ENCODE results near the gene ICOS. TPM values are rescaled to one million over a fixed set of nuclear protein-coding genes. Genes with fewer than 3 reads are reported as not detected.
A peak's percentile ranks its signal among the peaks of the same experiment; 100 is the strongest.
"Not testable (repeated sequence)": the region's sequence is repeated elsewhere in the genome, so short reads cannot be mapped to it uniquely, and the experiment has no call there.

Gene ICOS
- total RNA-seq, 1 donor from 2014 or later, result 0.49 TPM

- DNase-seq, result no peak
Observed at GRCh38 chr2:203975912-203976311, 39.3 kb downstream of the ICOS start.

DNA sequence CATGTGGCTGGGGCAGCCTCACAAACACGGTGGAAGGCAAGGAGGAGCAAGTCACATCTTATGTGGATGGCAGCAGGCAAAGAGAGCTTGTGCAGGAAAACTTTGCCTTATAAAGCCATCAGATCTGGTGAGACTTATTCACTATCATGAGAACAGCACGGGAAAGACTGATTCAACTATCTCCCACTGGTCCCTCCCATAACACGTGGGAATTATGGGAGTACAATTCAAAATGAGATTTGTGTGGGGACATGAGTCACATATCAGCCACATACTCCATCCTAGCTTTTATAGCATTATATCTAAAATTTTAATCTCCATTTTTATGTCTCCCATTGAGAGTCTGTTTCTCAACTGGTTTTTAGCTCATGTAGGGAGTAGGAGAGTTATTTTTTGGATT lies 45.7 kb downstream of the ICOS start:
- no peak for DNase-seq

DNA sequence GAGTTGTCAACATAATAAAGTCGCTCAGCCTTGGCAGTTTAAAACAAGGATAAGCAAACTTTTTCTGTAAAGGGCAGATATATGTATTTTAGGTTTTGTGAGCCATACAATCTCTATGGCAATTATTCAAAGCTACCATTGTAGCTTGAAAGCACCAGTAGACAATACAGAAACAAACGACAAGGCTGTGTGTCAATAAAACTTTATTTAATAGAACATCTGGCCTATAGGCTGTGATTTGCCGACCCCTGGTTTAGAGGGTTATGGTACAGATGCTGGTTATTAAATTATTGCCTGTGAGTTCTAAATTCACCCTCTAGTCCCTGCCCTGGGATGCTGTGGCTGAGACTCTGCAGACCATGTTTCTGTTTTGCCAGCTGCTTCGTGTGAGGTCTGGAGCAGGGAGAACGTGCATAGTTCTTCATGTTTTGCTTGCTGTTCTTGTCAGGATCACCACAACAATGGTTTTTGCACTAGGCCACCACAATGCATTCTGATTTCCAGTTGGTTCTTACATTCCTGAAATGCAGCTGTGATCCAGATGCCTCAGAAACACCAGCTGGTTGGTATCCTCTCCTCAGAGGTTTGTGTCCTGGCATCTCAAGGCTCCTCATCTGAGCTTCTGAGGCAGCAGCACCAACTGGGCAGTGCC lies 46.6 kb downstream of the ICOS start:
- peak; percentile 55 for DNase-seq

DNA sequence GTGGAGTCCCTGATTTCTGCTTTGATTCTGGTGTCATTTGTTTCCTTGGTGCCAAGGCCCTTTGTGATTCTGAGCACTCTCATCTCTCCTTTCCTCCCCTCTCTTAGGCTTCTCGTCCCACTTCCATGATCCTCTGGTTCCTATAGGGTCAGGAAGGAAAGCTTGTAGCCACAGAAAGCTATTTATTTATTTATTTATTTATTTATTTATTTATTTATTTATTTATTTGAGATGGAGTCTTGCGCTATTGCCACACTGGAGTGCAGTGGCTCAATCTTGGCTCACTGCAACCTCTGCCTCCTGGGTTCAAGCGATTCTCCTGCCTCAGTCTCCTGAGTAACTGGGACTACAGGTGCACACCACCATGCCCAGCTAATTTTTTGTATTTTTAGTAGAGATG lies 49.4 kb downstream of the ICOS start:
- not testable (repeated sequence) for DNase-seq

DNA sequence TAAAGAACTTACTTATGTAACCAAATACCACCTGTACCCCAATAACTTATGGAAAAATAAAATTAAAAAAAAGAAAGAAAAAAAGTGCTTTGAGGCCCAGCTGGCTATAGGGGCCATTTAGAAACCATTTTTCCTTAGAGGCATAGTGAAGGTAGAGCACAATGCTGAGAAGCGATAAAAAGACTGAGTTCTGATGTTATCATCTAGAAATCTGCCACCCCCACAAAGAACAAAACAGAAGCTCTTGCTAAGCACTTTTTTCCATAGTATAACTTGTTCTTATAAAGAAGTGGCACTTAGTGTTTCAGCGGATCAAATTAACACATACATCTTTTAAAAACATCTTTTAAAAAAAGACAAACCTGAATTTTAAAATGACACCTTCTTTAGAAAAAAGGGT lies 51.4 kb downstream of the ICOS start:
- no peak for DNase-seq

DNA sequence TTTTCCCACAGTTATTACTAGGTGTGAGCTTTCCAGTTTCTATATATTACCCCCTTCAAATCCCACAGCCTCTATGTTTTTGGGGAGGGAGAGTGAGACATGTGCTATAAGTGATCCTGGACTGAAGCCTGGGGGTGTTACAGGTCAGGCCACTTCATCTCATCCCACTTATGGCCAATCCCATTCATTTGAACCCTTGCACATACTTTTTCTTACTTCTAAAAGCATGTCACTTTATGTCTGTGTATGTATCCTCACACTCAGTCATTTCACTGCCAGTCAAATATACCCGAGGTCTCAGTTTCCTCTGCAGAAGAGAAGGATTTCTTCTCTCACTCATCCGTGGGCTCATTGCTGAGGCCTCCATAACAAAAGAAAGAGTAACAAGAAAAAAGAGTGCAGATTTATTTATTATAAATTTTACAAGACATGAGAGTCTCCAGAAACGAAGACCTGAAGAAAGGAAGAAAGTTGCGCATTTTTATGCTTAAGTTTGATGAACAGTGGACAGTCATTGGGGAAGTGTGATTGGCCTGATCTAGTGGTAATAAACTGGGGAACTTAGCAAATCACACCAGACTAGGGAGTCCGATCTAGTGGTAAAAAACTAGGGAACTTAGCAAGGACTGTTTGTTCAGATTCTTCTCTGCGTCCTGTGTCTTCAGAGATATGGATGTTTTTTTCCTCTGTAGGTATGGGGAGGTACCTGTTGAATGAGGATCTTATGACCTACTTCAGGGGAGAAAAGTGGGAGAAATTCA lies 52.1 kb downstream of the ICOS start:
- no peak for DNase-seq

GRCh38 chr2:203989521-203989920 lies 53.0 kb downstream of the ICOS start:
- DNase-seq, result no peak

DNA sequence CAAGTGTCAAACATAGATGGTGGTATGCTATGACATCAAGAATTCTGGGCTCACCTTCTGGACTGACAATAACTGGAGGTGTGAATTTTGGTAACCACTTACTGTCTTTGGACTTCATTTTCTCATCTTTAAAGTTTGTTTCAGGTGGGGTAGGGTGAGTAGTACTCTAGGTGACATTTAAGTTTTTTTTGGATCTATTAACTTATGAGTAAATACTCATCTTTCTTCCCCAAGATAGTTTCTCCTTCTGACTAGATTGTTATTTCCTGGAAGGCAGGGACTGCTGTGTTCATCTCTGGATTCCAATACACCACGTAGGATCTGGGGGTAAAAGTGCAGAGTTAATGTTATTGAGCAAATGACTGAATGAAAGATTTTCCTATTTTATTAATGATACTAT lies 55.9 kb downstream of the ICOS start:
- DNase-seq, result no peak

DNA sequence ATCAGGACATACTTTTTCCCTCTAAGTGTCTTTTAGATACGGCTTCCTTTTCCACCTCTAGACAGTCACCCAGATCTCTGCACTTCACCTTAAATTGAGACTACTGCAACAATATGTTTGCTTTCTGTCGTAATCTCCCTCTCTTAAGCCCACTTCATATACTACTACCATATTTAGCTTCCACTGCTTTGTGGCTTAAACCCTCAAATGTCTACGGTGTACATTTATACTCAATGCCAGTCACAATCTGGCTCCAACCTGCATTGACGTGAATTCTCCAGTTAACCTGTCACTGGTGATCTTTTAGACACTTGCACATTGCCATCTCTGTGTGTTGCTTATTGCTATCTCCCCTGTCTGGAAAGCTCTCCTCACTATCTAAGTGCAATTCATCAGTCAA lies 56.4 kb downstream of the ICOS start:
- no peak for DNase-seq

GRCh38 chr2:203993560-203993959 lies 57.0 kb downstream of the ICOS start:
- no peak for DNase-seq

GRCh38 chr2:203994735-203995134 lies 58.2 kb downstream of the ICOS start:
- no peak for DNase-seq

- no peak for DNase-seq
Observed at GRCh38 chr2:203996692-203997091, 60.1 kb downstream of the ICOS start.

GRCh38 chr2:203997481-203997880 lies 60.9 kb downstream of the ICOS start:
- no peak for DNase-seq

DNA sequence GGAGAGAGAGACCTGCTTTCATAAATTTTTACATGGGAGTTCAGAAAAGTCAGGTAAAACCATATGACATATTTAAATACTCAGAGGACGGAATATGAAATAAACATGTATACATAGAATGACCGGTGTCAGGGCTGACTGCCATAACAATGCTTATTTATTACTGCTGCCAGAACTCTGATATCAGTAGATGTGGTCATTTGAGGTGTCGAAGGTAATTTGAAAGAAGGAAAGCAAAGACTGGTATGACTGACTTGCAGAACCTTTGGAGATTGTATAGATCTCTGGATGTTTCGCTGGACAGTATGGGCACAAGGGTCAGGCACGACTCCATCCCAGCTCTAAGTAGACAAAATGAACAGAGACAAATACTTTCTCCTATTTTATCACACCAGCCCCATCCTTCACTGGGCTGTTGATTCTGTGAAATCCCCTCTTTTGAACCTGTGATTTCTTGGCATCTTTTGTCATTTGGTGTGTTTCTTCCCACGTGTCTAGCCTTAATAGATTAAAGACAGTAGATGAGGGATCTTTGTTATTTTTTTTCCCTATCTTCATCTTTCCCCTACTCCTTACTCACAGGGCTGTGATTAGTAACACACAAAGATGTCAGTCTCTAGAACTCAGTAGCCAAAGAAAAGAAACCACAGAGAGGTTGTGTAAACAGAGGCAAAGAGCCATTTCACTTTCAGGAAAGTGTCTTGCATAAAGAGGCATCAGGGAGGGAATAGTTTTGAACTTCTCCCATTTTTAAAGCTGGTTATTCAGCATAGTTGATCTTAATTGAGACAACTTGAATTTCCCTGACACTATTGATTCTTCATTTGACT lies 61.6 kb downstream of the ICOS start:
- DNase-seq, result no peak

- no peak for DNase-seq
Observed at GRCh38 chr2:203999835-204000234, 63.3 kb downstream of the ICOS start.

- DNase-seq, result peak; percentile 55
Observed at GRCh38 chr2:204000446-204000845, 63.9 kb downstream of the ICOS start.

DNA sequence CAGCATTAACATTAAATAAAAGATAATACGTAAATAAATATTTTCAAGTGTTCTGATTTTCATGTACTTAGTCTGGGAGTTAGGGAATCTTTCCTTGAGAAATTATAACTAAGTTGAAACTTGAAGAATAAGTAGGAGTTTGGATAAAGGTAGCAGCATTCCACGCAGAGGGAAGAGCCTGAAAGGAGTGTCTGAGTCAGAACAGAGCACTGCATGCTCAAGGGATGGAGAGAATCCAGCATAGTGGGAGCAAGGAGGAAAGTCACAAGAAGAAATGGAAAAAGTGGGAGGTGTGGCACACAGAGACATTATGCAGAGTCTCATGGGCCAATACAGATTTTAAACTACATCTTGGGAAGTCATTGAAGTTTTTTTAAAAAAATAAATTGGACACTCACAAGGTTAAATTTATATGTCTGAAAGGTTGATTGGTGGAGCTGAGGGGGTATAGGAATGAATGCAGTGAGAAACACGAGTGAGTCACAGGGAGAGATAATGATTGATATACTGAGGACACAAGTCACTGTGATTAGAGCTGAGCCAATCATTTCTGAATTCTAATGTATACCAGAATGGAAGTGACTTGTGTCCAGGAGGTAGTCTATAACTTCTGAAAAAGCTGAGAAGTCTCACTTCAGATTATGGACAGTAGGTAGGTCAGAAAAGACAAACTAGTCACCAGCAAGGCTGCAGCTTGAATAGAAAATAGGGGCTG lies 66.9 kb downstream of the ICOS start:
- no peak for DNase-seq

DNA sequence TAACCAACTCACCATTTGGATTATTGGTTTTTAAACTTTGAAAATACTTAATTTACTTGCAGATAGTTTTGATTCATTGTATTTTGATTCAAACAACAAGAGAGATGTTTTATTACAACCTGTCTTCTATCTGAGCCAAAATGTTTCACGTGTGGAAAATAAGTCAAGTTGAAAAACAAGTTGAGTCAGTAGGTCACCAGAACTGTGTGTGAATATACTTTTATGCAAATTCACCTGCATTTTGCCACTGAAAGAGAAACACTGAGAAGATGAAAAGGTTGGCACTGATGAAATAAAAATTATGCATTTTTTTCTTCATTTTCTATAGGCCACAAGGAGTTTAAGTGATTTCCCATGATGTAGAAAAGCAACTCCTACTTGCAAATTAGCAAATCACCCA lies 68.3 kb downstream of the ICOS start:
- no peak for DNase-seq

- DNase-seq, result no peak
Observed at GRCh38 chr2:204005940-204006721, 69.6 kb downstream of the ICOS start.

GRCh38 chr2:204008352-204008751 lies 71.8 kb downstream of the ICOS start:
- DNase-seq, result no peak

Measured in skin of body (tissue), 2 donors.